Brain microvascular endothelial cell (primary cell): ENCODE results near the gene RHOJ.

Experiments used
- DNase-seq: peaks from one replicate; pipeline ENCODE4 v3.0.0-alpha.2; 2020
- H3K27ac ChIP-seq: fragments of 250-450 bp; sonication (Bioruptor Pico); 2 replicates; pipeline ENCODE4 v1.5.1; 2020; ENCODE audit warnings: mild to moderate bottlenecking, moderate library complexity
- H3K27me3 ChIP-seq: fragments of 250-450 bp; sonication (Bioruptor Pico); replicated peaks from 2 replicates; pipeline ENCODE4 v1.5.1; 2020; ENCODE audit warnings: mild to moderate bottlenecking
- H3K36me3 ChIP-seq: fragments of 250-450 bp; sonication (Bioruptor Pico); replicated peaks from 2 replicates; pipeline ENCODE4 v1.5.1; 2020; ENCODE audit warnings: mild to moderate bottlenecking
- H3K4me3 ChIP-seq: 2 replicates; pipeline ENCODE4 v1.5.1; 2011; ENCODE audit warnings: low read depth, mild to moderate bottlenecking, control low read depth, low read length, moderate library complexity
- in situ Hi-C: cut with HindIII; loops from 2 replicates; pipeline ENCODE4 v1.10.0; 2017; ENCODE audit warnings: low sequenced_read_pairs, low pct_ligation_motif_present
- TF ChIP-seq, protein P1 (sequence below): IDR thresholded peaks from 2 replicates; pipeline ENCODE4 v1.5.1; 2011; ENCODE audit warnings: low read depth, mild to moderate bottlenecking, moderate library complexity, low read length, control low read depth, inconsistent platforms; ENCODE audit errors: missing control alignments

RHOJ gene

GRCh38 chr14:63240221-63240620 lies 36.0 kb downstream of the RHOJ start:
- Histone ChIP-seq H3K27ac (no peak overlapping the region), H3K36me3 (no peaks in the 10 kb centered on the region), H3K4me3 (no peak overlapping the region), H3K27me3 (no peaks in the 10 kb centered on the region)
- TF ChIP-seq, protein P1, sequence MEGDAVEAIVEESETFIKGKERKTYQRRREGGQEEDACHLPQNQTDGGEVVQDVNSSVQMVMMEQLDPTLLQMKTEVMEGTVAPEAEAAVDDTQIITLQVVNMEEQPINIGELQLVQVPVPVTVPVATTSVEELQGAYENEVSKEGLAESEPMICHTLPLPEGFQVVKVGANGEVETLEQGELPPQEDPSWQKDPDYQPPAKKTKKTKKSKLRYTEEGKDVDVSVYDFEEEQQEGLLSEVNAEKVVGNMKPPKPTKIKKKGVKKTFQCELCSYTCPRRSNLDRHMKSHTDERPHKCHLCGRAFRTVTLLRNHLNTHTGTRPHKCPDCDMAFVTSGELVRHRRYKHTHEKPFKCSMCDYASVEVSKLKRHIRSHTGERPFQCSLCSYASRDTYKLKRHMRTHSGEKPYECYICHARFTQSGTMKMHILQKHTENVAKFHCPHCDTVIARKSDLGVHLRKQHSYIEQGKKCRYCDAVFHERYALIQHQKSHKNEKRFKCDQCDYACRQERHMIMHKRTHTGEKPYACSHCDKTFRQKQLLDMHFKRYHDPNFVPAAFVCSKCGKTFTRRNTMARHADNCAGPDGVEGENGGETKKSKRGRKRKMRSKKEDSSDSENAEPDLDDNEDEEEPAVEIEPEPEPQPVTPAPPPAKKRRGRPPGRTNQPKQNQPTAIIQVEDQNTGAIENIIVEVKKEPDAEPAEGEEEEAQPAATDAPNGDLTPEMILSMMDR: no peak
- no peak for DNase-seq
- in situ Hi-C loops: no loop called here

GRCh38 chr14:63241096-63241495 lies 36.9 kb downstream of the RHOJ start:
- TF ChIP-seq, protein P1: no peak
- in situ Hi-C loops: no loop called here
- no peaks in the 10 kb centered on the region for H3K27me3 ChIP-seq
- no peak overlapping the region for H3K27ac ChIP-seq
- H3K36me3 ChIP-seq: no peaks in the 10 kb centered on the region
- H3K4me3 ChIP-seq: no peak overlapping the region
- DNase-seq: no peak

DNA sequence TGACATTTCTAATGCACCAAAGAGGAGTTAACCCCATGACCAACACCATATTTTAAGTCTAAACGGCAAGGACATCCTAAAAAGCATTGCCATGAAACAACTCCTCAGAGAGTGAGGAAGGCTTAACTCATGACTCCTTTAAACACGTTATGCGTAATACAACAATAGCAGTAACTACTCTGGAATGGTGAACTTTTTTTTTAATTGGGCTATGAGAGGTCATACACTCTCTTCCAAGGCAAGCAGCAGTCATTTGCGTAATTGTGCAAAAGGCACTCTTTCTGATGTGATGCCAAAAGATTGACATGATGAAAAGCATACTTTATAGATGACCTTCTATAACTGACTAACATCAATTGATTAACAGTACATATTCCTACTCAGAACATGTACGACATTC lies 39.4 kb downstream of the RHOJ start:
- Histone ChIP-seq H3K27me3 (no peaks in the 10 kb centered on the region), H3K36me3 (no peaks in the 10 kb centered on the region), H3K27ac (no peak overlapping the region), H3K4me3 (no peak overlapping the region)
- no peak for DNase-seq
- in situ Hi-C loops: no loop called here
- TF ChIP-seq, protein P1: no peak

DNA sequence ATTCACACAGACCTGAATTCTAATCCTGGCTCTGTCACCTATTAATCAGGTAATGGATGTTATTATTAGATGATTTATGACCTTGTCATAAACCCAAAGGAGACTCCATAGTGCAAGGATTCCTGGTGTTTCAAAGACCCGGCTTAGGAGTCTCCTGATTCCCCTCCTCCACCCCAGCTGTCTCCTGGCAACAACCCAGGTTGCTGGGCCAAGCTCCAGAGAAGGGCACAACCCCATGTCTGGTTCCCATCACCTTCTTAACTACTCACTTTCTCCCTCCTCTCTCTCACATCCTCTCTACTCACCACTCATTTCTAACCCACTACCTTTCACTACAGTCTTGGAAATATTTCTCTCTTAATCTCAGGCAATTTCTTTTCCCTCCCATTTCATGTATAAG lies 41.6 kb downstream of the RHOJ start:
- no peak overlapping the region for H3K4me3 ChIP-seq
- H3K27me3 ChIP-seq: no peaks in the 10 kb centered on the region
- no peak overlapping the region for H3K27ac ChIP-seq
- TF ChIP-seq, protein P1: no peak
- in situ Hi-C loops: no loop called here
- DNase-seq: no peak
- H3K36me3 ChIP-seq: no peaks in the 10 kb centered on the region

GRCh38 chr14:63248211-63248610 lies 44.0 kb downstream of the RHOJ start:
- TF ChIP-seq, protein P1: no peak
- no peaks in the 10 kb centered on the region for H3K36me3 ChIP-seq
- in situ Hi-C loops: no loop called here
- DNase-seq: no peak
- H3K4me3 ChIP-seq: no peak overlapping the region
- H3K27ac ChIP-seq: no peak overlapping the region
- H3K27me3 ChIP-seq: no peaks in the 10 kb centered on the region

DNA sequence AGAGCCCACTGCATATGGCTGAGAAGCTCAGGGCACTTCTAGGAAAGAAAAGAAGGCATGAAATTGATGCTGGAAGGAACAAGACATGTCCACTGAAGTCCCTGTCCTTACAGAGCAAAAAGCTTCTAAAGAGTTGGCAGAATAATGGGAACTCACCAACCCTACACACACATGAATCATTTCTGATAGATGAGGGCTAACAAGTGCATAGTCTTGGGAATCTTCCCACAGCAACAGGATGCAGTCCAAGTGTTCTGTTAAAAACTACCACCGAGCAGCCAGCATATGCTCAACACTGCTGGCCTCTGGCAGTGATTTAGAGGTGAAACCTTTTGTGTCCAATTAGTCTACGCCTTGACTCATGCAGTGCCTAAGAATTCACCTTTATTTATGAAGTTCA lies 44.8 kb downstream of the RHOJ start:
- DNase-seq: no peak
- Histone ChIP-seq H3K4me3 (no peak overlapping the region), H3K27me3 (no peaks in the 10 kb centered on the region), H3K36me3 (no peaks in the 10 kb centered on the region), H3K27ac (no peak overlapping the region)
- in situ Hi-C loops: no loop called here
- TF ChIP-seq, protein P1: no peak
